ENCODE data around the gene ANKS1B.

ANKS1B gene

DNA sequence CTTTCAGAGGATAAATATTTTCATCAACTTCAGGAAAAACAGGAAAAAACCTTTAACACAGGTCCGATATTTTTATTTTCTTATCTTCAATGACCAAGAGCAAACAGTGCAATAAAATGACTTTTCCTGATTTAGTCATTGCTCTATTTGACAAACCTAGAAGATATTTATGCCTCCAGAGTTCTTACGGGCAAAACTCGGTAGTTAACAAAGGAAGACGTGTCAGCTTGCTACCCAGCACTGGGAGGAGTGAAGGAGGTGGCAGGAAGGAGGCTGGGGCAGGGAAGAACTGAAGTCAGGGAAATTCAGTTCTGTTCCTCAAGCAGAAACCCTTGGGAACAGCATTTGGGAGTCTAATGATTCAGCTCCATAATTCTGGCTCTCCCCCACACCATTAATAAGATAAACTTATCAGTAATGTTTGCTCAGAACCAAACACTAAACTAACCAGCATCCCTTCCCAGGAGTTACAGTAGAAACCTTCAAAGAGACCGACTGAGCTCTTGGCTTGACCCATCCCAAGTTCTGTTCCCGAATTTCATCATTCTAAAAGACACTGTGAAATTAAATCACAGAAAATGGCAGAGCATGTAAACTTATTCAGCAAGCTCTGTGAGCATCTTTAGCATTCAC lies 1176.4 kb downstream of the ANKS1B start:
- no peaks in the 10 kb centered on the region for H3K27me3 ChIP-seq (ENCODE audit: insufficient read depth, low read length, poor library complexity, severe bottlenecking)
- no peaks in the 10 kb centered on the region for H3K79me2 ChIP-seq (ENCODE audit: insufficient read depth, low read length)
- H2AFZ ChIP-seq (ENCODE audit: low read length) = no peak overlapping the region
- H3K9me3 ChIP-seq (ENCODE audit: insufficient read depth, low read depth, low read length) = no peaks in the 10 kb centered on the region
- no peaks in the 10 kb centered on the region for H3K9me2 ChIP-seq (replicated peaks; ENCODE audit: low read depth, low read length)
- no peak overlapping the region for H3K9ac ChIP-seq (ENCODE audit: low read depth, low read length, poor library complexity, severe bottlenecking)
- H3F3A ChIP-seq (ENCODE audit: low read depth) = no peaks in the 10 kb centered on the region
- H3K4me2 ChIP-seq (ENCODE audit: low read depth, low read length, poor library complexity, severe bottlenecking) = no peak overlapping the region
- TF ChIP-seq, protein P1, sequence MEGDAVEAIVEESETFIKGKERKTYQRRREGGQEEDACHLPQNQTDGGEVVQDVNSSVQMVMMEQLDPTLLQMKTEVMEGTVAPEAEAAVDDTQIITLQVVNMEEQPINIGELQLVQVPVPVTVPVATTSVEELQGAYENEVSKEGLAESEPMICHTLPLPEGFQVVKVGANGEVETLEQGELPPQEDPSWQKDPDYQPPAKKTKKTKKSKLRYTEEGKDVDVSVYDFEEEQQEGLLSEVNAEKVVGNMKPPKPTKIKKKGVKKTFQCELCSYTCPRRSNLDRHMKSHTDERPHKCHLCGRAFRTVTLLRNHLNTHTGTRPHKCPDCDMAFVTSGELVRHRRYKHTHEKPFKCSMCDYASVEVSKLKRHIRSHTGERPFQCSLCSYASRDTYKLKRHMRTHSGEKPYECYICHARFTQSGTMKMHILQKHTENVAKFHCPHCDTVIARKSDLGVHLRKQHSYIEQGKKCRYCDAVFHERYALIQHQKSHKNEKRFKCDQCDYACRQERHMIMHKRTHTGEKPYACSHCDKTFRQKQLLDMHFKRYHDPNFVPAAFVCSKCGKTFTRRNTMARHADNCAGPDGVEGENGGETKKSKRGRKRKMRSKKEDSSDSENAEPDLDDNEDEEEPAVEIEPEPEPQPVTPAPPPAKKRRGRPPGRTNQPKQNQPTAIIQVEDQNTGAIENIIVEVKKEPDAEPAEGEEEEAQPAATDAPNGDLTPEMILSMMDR (conservative IDR thresholded peaks at IDR 0.05; ENCODE audit: low read length) = no peak
- TF ChIP-seq EZH2phosphoT487 (IDR thresholded peaks at IDR 0.05; ENCODE audit: borderline replicate concordance) = no peak
- H3K4me3 ChIP-seq (ENCODE audit: low read length, poor library complexity, severe bottlenecking) = no peak overlapping the region
- no peaks in the 10 kb centered on the region for H3K36me3 ChIP-seq (ENCODE audit: insufficient read depth, low read length)
- H4K20me1 ChIP-seq (ENCODE audit: insufficient read depth, low read length, poor library complexity, severe bottlenecking) = no peaks in the 10 kb centered on the region
- H3K4me1 ChIP-seq (ENCODE audit: insufficient read depth, low read length, poor library complexity, severe bottlenecking) = no peaks in the 10 kb centered on the region

- TF ChIP-seq EZH2phosphoT487 (IDR thresholded peaks at IDR 0.05; ENCODE audit: borderline replicate concordance) = no peak
- TF ChIP-seq, protein P1 (conservative IDR thresholded peaks at IDR 0.05; ENCODE audit: low read length) = no peak
These were observed 1177.5 kb downstream of the ANKS1B start for GRCh38 chr12:98807187-98807586.

GRCh38 chr12:98803468-98804209 lies 1181.1 kb downstream of the ANKS1B start:
- no peaks in the 10 kb centered on the region for H3K27me3 ChIP-seq (ENCODE audit: insufficient read depth, low read length, poor library complexity, severe bottlenecking)
- H3K4me3 ChIP-seq (ENCODE audit: low read length, poor library complexity, severe bottlenecking) = no peak overlapping the region
- no peaks in the 10 kb centered on the region for H3K79me2 ChIP-seq (ENCODE audit: insufficient read depth, low read length)
- H3K9me2 ChIP-seq (replicated peaks; ENCODE audit: low read depth, low read length) = no peaks in the 10 kb centered on the region
- H2AFZ ChIP-seq (ENCODE audit: low read length) = no peak overlapping the region
- no peaks in the 10 kb centered on the region for H3K36me3 ChIP-seq (ENCODE audit: insufficient read depth, low read length)
- no peaks in the 10 kb centered on the region for H3F3A ChIP-seq (ENCODE audit: low read depth)
- H3K9me3 ChIP-seq (ENCODE audit: insufficient read depth, low read depth, low read length) = no peaks in the 10 kb centered on the region
- H3K4me1 ChIP-seq (ENCODE audit: insufficient read depth, low read length, poor library complexity, severe bottlenecking) = no peaks in the 10 kb centered on the region
- no peak overlapping the region for H3K4me2 ChIP-seq (ENCODE audit: low read depth, low read length, poor library complexity, severe bottlenecking)
- H4K20me1 ChIP-seq (ENCODE audit: insufficient read depth, low read length, poor library complexity, severe bottlenecking) = no peaks in the 10 kb centered on the region
- TF ChIP-seq EZH2phosphoT487 (IDR thresholded peaks at IDR 0.05; ENCODE audit: borderline replicate concordance) = no peak
- H3K9ac ChIP-seq (ENCODE audit: low read depth, low read length, poor library complexity, severe bottlenecking) = no peak overlapping the region

More at GRCh38 chr12:98807187-98807586, 1177.5 kb downstream of the ANKS1B start:
- no peaks in the 10 kb centered on the region for H3K9me3 ChIP-seq (ENCODE audit: insufficient read depth, low read depth, low read length)
- H3K4me1 ChIP-seq (ENCODE audit: insufficient read depth, low read length, poor library complexity, severe bottlenecking) = no peaks in the 10 kb centered on the region
- no peak overlapping the region for H3K4me2 ChIP-seq (ENCODE audit: low read depth, low read length, poor library complexity, severe bottlenecking)
- no peaks in the 10 kb centered on the region for H4K20me1 ChIP-seq (ENCODE audit: insufficient read depth, low read length, poor library complexity, severe bottlenecking)
- no peak overlapping the region for H3K4me3 ChIP-seq (ENCODE audit: low read length, poor library complexity, severe bottlenecking)
- H3F3A ChIP-seq (ENCODE audit: low read depth) = no peaks in the 10 kb centered on the region
- no peak overlapping the region for H3K9ac ChIP-seq (ENCODE audit: low read depth, low read length, poor library complexity, severe bottlenecking)
- no peaks in the 10 kb centered on the region for H3K9me2 ChIP-seq (replicated peaks; ENCODE audit: low read depth, low read length)
- H3K27me3 ChIP-seq (ENCODE audit: insufficient read depth, low read length, poor library complexity, severe bottlenecking) = no peaks in the 10 kb centered on the region
- H3K79me2 ChIP-seq (ENCODE audit: insufficient read depth, low read length) = no peaks in the 10 kb centered on the region
- H3K36me3 ChIP-seq (ENCODE audit: insufficient read depth, low read length) = no peaks in the 10 kb centered on the region
- no peak overlapping the region for H2AFZ ChIP-seq (ENCODE audit: low read length)
